Gastrocnemius medialis (tissue), 4 donors: ENCODE data around the gene SPOCD1. TPM values are rescaled to one million over a fixed set of nuclear protein-coding genes. Genes with fewer than 3 reads are reported as not detected.

Source experiments
- ATAC-seq, 2 donors: fragments of 150-250 bp; one replicate each; pipeline ENCODE4 v1.9.1; 2016
- DNase-seq, 2 donors: peaks; one replicate each; pipeline ENCODE4 v3.0.0-alpha.2; 2019
- H3K27ac ChIP-seq, 4 donors: fragments of 200-600 bp; sonication (generic); 1 replicate in 1 of 4; 2 replicates in 3 of 4; pipeline ENCODE4 v1.5.1; 2016 to 2018; ENCODE audit warnings: mild to moderate bottlenecking in 2 of 4, moderate library complexity in 1 of 4
- H3K27me3 ChIP-seq, 3 donors: fragments of 200-600 bp; sonication (generic) in 2 of 3; 1 replicate in 1 of 3; 2 replicates in 2 of 3; pipeline versions ENCODE4 v1.5.1 to v1.6.0; 2016 to 2019; ENCODE audit warnings: mild to moderate bottlenecking in 1 of 3, moderate library complexity in 1 of 3
- H3K36me3 ChIP-seq, 2 donors: fragments of 200-600 bp; sonication (generic) in 1 of 2; one replicate each; pipeline ENCODE4 v1.5.1; 2017 to 2018
- H3K4me1 ChIP-seq, 2 donors: fragments of 200-600 bp; sonication (generic) in 1 of 2; one replicate each; pipeline ENCODE4 v1.5.1; 2016 to 2017; ENCODE audit warnings: mild to moderate bottlenecking in 2 of 2
- H3K4me3 ChIP-seq, 4 donors: fragments of 200-600 bp; sonication (generic) in 3 of 4; 1 replicate in 1 of 4; 2 replicates in 3 of 4; pipeline ENCODE4 v1.5.1; 2016 to 2019; ENCODE audit warnings: mild to moderate bottlenecking in 2 of 4
- H3K9me3 ChIP-seq, 3 donors: fragments of 200-600 bp; sonication (generic) in 2 of 3; 1 replicate in 1 of 3; 2 replicates in 2 of 3; pipeline ENCODE4 v1.5.1; 2016 to 2019
- CTCF ChIP-seq, 5 experiments: fragments of 450-650 bp in 3 of 5; fragments of 200-600 bp in 2 of 5; sonication (generic) in 2 of 5; IDR thresholded peaks in 4 of 5; conservative IDR thresholded peaks in 1 of 5; 1 replicate in 4 of 5; 2 replicates in 1 of 5; pipeline ENCODE4 v1.5.1; 2016 to 2019; ENCODE audit warnings: antibody characterized with exemption in 5 of 5, mild to moderate bottlenecking in 3 of 5, moderate library complexity in 3 of 5
- POLR2A ChIP-seq, 2 donors: fragments of 450-650 bp; IDR thresholded peaks; one replicate each; pipeline ENCODE4 v1.6.1; 2017; ENCODE audit warnings: antibody characterized with exemption in 2 of 2, mild to moderate bottlenecking in 2 of 2, moderate library complexity in 2 of 2
- in situ Hi-C, 4 donors: fragments of 200-750 bp; cut with MboI; loops; one replicate each; pipeline versions ENCODE4 v1.15.0 to v1.8.0; 2017; ENCODE audit warnings: low sequenced_read_pairs in 4 of 4
- intact Hi-C: fragments of 100-400 bp; cut with DNase I; formaldehyde crosslinking; loops from one replicate; pipeline ENCODE4 v1.15.1; 2023; ENCODE audit warnings: low total_unique reads
- total RNA-seq, 4 donors: library from RNA; depleted of rRNA; stranded (reverse); fragments of >200 nt; gene quantifications; one replicate each; pipeline versions ENCODE4 v1.1.0 to v1.2.3, GENCODE V29; 2016

SPOCD1 gene
- total RNA-seq, 4 donors from 2014 or later, result not detected

GRCh38 chr1:31761883-31762282 lies 53.9 kb downstream of the SPOCD1 start:
- DNase-seq, result no peak
- peaks cover 19 to 33% of the 10 kb centered on the region in 2 donors for H3K4me1 ChIP-seq
- no peaks in the 10 kb centered on the region for H3K9me3 ChIP-seq
- TF ChIP-seq POLR2A (IDR thresholded peaks at IDR 0.05), result no peak
- TF ChIP-seq CTCF (IDR thresholded peaks at IDR 0.05 in 4 of 5, conservative IDR thresholded peaks at IDR 0.05 in 1 of 5), result no peak
- no peak overlapping the region for H3K4me3 ChIP-seq
- H3K36me3 ChIP-seq, result no peaks in the 10 kb centered on the region
- in situ Hi-C loops, result no loop called here
- no peak overlapping the region for H3K27ac ChIP-seq
- H3K27me3 ChIP-seq, result peaks cover 25 to 33% (median 32%) of the 10 kb centered on the region in 3 donors
- no peak for ATAC-seq
- intact Hi-C loops, result loop anchor here (1.0 to 2.0 kb wide), 2 partner anchors 27 to 203 kb away; no protein-coding TSS in a partner anchor

GRCh38 chr1:31760471-31761470 lies 55.1 kb downstream of the SPOCD1 start:
- ATAC-seq (no peak), DNase-seq (no peak)
- in situ Hi-C loops (no loop called here), intact Hi-C loops (no loop called here)
- Histone ChIP-seq H3K27me3 (peaks cover 25 to 33% (median 32%) of the 10 kb centered on the region in 3 donors), H3K4me1 (peaks cover 19 to 38% of the 10 kb centered on the region in 2 donors), H3K27ac (no peak overlapping the region), H3K36me3 (no peaks in the 10 kb centered on the region), H3K4me3 (peak overlapping the region; percentile 35 to 59 (median 46)), H3K9me3 (no peaks in the 10 kb centered on the region)
- TF ChIP-seq POLR2A (IDR thresholded peaks at IDR 0.05) (no peak), CTCF (IDR thresholded peaks at IDR 0.05 in 4 of 5, conservative IDR thresholded peaks at IDR 0.05 in 1 of 5) (no peak)

- H3K27me3 ChIP-seq, result peaks cover 22 to 33% (median 32%) of the 10 kb centered on the region in 3 donors
- no peaks in the 10 kb centered on the region for H3K9me3 ChIP-seq
- ATAC-seq (no peak), DNase-seq (no peak)
- no peak overlapping the region for H3K4me3 ChIP-seq
- H3K27ac ChIP-seq, result no peak overlapping the region
- peaks cover 17 to 49% of the 10 kb centered on the region in 2 donors for H3K4me1 ChIP-seq
- no peaks in the 10 kb centered on the region for H3K36me3 ChIP-seq
- TF ChIP-seq POLR2A (IDR thresholded peaks at IDR 0.05) (no peak), CTCF (IDR thresholded peaks at IDR 0.05 in 4 of 5, conservative IDR thresholded peaks at IDR 0.05 in 1 of 5) (no peak)
- in situ Hi-C loops, result no loop called here
- intact Hi-C loops, result no loop called here
These were observed 56.4 kb downstream of the SPOCD1 start for GRCh38 chr1:31759298-31760023.

GRCh38 chr1:31758823-31759222 lies 57.0 kb downstream of the SPOCD1 start:
- H3K4me1 ChIP-seq, result peaks cover 20 to 53% of the 10 kb centered on the region in 2 donors
- TF ChIP-seq CTCF (IDR thresholded peaks at IDR 0.05 in 4 of 5, conservative IDR thresholded peaks at IDR 0.05 in 1 of 5) (no peak), POLR2A (IDR thresholded peaks at IDR 0.05) (no peak)
- intact Hi-C loops, result no loop called here
- H3K9me3 ChIP-seq, result no peaks in the 10 kb centered on the region
- ATAC-seq, result no peak
- no peak overlapping the region for H3K27ac ChIP-seq
- no peak overlapping the region for H3K4me3 ChIP-seq
- no peaks in the 10 kb centered on the region for H3K36me3 ChIP-seq
- DNase-seq, result no peak
- in situ Hi-C loops, result no loop called here
- H3K27me3 ChIP-seq, result peaks cover 22 to 33% (median 32%) of the 10 kb centered on the region in 3 donors
